T-cell (primary cell): ENCODE data around the gene WDR35. TPM values are rescaled to one million over a fixed set of nuclear protein-coding genes. Genes with fewer than 3 reads are reported as not detected.
A peak's percentile ranks its signal among the peaks of the same experiment; 100 is the strongest.

Experiments
- ATAC-seq, 4 experiments: fragments of 200-7000 bp in 3 of 4; fragments of 150-1000 bp in 1 of 4; cut with Tn5 transposase; replicated peaks in 1 of 4; 1 replicate in 3 of 4; 2 replicates in 1 of 4; pipeline ENCODE4 v1.10.0; 2021; ENCODE audit warnings: moderate library complexity in 3 of 4, mild to moderate bottlenecking in 2 of 4, moderate number of reproducible peaks in 1 of 4
- CTCF ChIA-PET, 2 donors: fragments of 300-600 bp; sonication (Branson Sonifier 250); formaldehyde crosslinking; loops; one replicate each; lab custom pipeline; 2022; ENCODE audit warnings: antibody characterized with exemption in 2 of 2; lab: Charles Lee
- POLR2A ChIA-PET, 2 donors: fragments of 300-600 bp; sonication (Branson Sonifier 250); formaldehyde crosslinking; loops; one replicate each; lab custom pipeline; 2022; ENCODE audit warnings: antibody characterized with exemption in 2 of 2; lab: Charles Lee
- DNase-seq, 35 experiments: peaks; one replicate each; pipeline versions ENCODE4 v3.0.0 to v3.0.0-alpha.2; 2013 to 2023
- H3K27ac ChIP-seq: one replicate; pipeline ENCODE4 v1.5.1; 2013; ENCODE audit warnings: low read length
- H3K27me3 ChIP-seq, 2 experiments: replicated peaks in 1 of 2; 1 replicate in 1 of 2; 2 replicates in 1 of 2; pipeline versions ENCODE4 v1.6.1 to v1.7.0; 2013; ENCODE audit warnings: low read length in 1 of 2, mixed read lengths in 1 of 2; ENCODE audit not compliant: control insufficient read depth in 2 of 2, insufficient read depth in 2 of 2; ENCODE audit errors: extremely low read depth in 1 of 2
- H3K36me3 ChIP-seq, 2 donors: 1 replicate in 1 of 2; 2 replicates in 1 of 2; pipeline versions ENCODE4 v1.6.1 to v1.7.0; 2013; ENCODE audit warnings: low read length in 1 of 2; ENCODE audit not compliant: control insufficient read depth in 2 of 2, insufficient read depth in 1 of 2; ENCODE audit errors: extremely low read depth in 1 of 2
- H3K4me1 ChIP-seq, 2 experiments: 1 replicate in 1 of 2; 2 replicates in 1 of 2; pipeline versions ENCODE4 v1.6.1 to v1.7.0; 2013; ENCODE audit warnings: low read length in 2 of 2, mixed read lengths in 1 of 2; ENCODE audit not compliant: insufficient read depth in 2 of 2, control insufficient read depth in 1 of 2; ENCODE audit errors: extremely low read depth in 1 of 2
- H3K4me3 ChIP-seq, 2 donors: 1 replicate in 1 of 2; 2 replicates in 1 of 2; pipeline versions ENCODE4 v1.5.1 to v1.7.0; 2013; ENCODE audit warnings: mild to moderate bottlenecking in 2 of 2, low read length in 1 of 2, moderate library complexity in 1 of 2; ENCODE audit not compliant: control insufficient read depth in 1 of 2; ENCODE audit errors: extremely low read depth in 1 of 2
- H3K9me3 ChIP-seq: 2 replicates; pipeline ENCODE4 v1.7.0; 2013
- H3K27ac Mint-ChIP-seq, 2 donors: one replicate each; pipeline ENCODE4 v1.8.0; 2020 to 2021; ENCODE audit warnings: mild to moderate bottlenecking in 2 of 2, mixed read lengths in 2 of 2
- H3K27me3 Mint-ChIP-seq, 2 donors: one replicate each; pipeline ENCODE4 v1.8.0; 2021 to 2022; ENCODE audit warnings: mixed read lengths in 2 of 2
- H3K36me3 Mint-ChIP-seq: one replicate; pipeline ENCODE4 v1.8.0; 2021; ENCODE audit warnings: mixed read lengths
- H3K4me1 Mint-ChIP-seq, 3 donors: one replicate each; pipeline ENCODE4 v1.8.0; 2020 to 2022; ENCODE audit warnings: mixed read lengths in 3 of 3, mild to moderate bottlenecking in 1 of 3
- H3K4me3 Mint-ChIP-seq, 3 donors: one replicate each; pipeline ENCODE4 v1.8.0; 2020 to 2022; ENCODE audit warnings: mild to moderate bottlenecking in 3 of 3, mixed read lengths in 3 of 3, moderate library complexity in 3 of 3
- H3K9me3 Mint-ChIP-seq, 3 donors: one replicate each; pipeline ENCODE4 v1.8.0; 2020 to 2022; ENCODE audit warnings: mixed read lengths in 3 of 3
- WGBS: methylation state at CpG from one replicate; pipeline ENCODE4 v1.1.5; 2013; ENCODE audit warnings: missing lambda C conversion rate; ENCODE audit not compliant: insufficient coverage; 5-methylcytosine and 5-hydroxymethylcytosine counted together
- total RNA-seq, 35 experiments: library from RNA in 6 of 35; stranded (reverse) in 6 of 35; fragments of 120-200 nt in 1 of 35; gene quantifications; one replicate each; pipeline versions ENCODE4 v1.2.1 to v1.2.4 and lab custom pipeline; 2013 to 2026

WDR35 gene
- total RNA-seq, 5 donors from 2014 or later (not counting 1 experiment from before 2014, with no cell fraction given): 3.7 to 5.7 (median 4.9) TPM

GRCh38 chr2:19988600-19988999, 1.3 kb downstream of the WDR35 start:
- Mint-ChIP-seq H3K9me3 (no peaks in the 10 kb centered on the region), H3K36me3 (peaks cover 12% of the 10 kb centered on the region), H3K27ac (no peak overlapping the region), H3K27me3 (peaks cover 9 to 11% of the 10 kb centered on the region in 2 donors), H3K4me3 (peak overlapping the region; percentile 86 to 92 (median 90)), H3K4me1 (peaks cover 20 to 31% (median 22%) of the 10 kb centered on the region in 3 donors)
- Histone ChIP-seq H3K27me3 (no peaks in the 10 kb centered on the region), H3K4me1 (peaks cover 9 to 16% of the 10 kb centered on the region in 2 experiments), H3K4me3 (no peak overlapping the region), H3K27ac (no peak overlapping the region), H3K36me3 (no peaks in the 10 kb centered on the region), H3K9me3 (no peaks in the 10 kb centered on the region)
- WGBS: 86% methylated on average over 1 of the region's 2 CpGs
- no peak for DNase-seq
- ATAC-seq: no peak
- ChIA-PET POLR2A (no interaction called here), CTCF (interaction anchor here in 1 of 2 donors (1.2 kb wide), 1 partner anchor 27 kb away, joined by 8 read pairs; no protein-coding TSS in a partner anchor)

- Mint-ChIP-seq H3K27ac (no peak overlapping the region), H3K27me3 (peaks cover 7 to 8% of the 10 kb centered on the region in 2 donors)
- CTCF ChIA-PET: interaction anchor here in 1 of 2 donors (1.2 kb wide), 1 partner anchor 27 kb away, joined by 8 read pairs; no protein-coding TSS in a partner anchor
Measured at GRCh38 chr2:19987936-19988335, 2.0 kb downstream of the WDR35 start.

GRCh38 chr2:19982268-19982667, 7.6 kb downstream of the WDR35 start:
- ChIA-PET POLR2A (no interaction called here), CTCF (interaction anchor here in 1 of 2 donors (1.0 kb wide), 1 partner anchor 12 kb away, joined by 3 read pairs; no protein-coding TSS in a partner anchor)
- whole genome bisulfite sequencing: no CpG with 5 or more reads among the region's 1 CpG
- Mint-ChIP-seq H3K36me3 (peaks cover 41% of the 10 kb centered on the region), H3K27ac (no peak overlapping the region), H3K9me3 (no peaks in the 10 kb centered on the region), H3K27me3 (no peaks in the 10 kb centered on the region), H3K4me1 (peaks cover 0 to 2% (median 0%) of the 10 kb centered on the region in 3 donors), H3K4me3 (no peak overlapping the region)
- Histone ChIP-seq H3K4me3 (no peak overlapping the region), H3K27me3 (no peaks in the 10 kb centered on the region), H3K27ac (no peak overlapping the region), H3K9me3 (no peaks in the 10 kb centered on the region), H3K36me3 (peaks cover 0 to 2% of the 10 kb centered on the region in 2 donors), H3K4me1 (no peaks in the 10 kb centered on the region)
- ATAC-seq (no peak), DNase-seq (no peak)

More at GRCh38 chr2:19987936-19988335, 2.0 kb downstream of the WDR35 start:
- Histone ChIP-seq H3K36me3 (no peaks in the 10 kb centered on the region), H3K9me3 (no peaks in the 10 kb centered on the region), H3K4me3 (no peak overlapping the region), H3K4me1 (peaks cover 9 to 16% of the 10 kb centered on the region in 2 experiments), H3K27me3 (no peaks in the 10 kb centered on the region), H3K27ac (no peak overlapping the region)
- Mint-ChIP-seq H3K36me3 (peaks cover 12% of the 10 kb centered on the region), H3K4me3 (peak overlapping the region in 1 of 3 donors; percentile 92), H3K9me3 (no peaks in the 10 kb centered on the region), H3K4me1 (peaks cover 20 to 31% (median 22%) of the 10 kb centered on the region in 3 donors)
- DNase-seq (no peak), ATAC-seq (no peak)
- WGBS: no CpG with 5 or more reads among the region's 5 CpGs
- POLR2A ChIA-PET: no interaction called here

- WGBS: no CpG with 5 or more reads among the region's 1 CpG
Measured at GRCh38 chr2:19979932-19980331, 10.0 kb downstream of the WDR35 start.

GRCh38 chr2:19973466-19973865, 16.4 kb downstream of the WDR35 start:
- peaks cover 10% of the 10 kb centered on the region in 3 donors for H3K4me1 Mint-ChIP-seq
- 100% methylated on average over 4 of the region's 8 CpGs for WGBS
- DNase-seq (no peak), ATAC-seq (no peak)
- no peak overlapping the region for H3K4me3 Mint-ChIP-seq
- Histone ChIP-seq H3K4me1 (peaks cover 0 to 2% of the 10 kb centered on the region in 2 experiments), H3K27me3 (no peaks in the 10 kb centered on the region), H3K27ac (no peak overlapping the region), H3K4me3 (no peak overlapping the region), H3K9me3 (no peaks in the 10 kb centered on the region), H3K36me3 (peaks cover 0 to 6% of the 10 kb centered on the region in 2 donors)
- H3K27ac Mint-ChIP-seq: no peak overlapping the region
- POLR2A ChIA-PET: no interaction called here
- no peaks in the 10 kb centered on the region for H3K27me3 Mint-ChIP-seq
- H3K9me3 Mint-ChIP-seq: no peaks in the 10 kb centered on the region
- CTCF ChIA-PET: no interaction called here
- peaks cover 24% of the 10 kb centered on the region for H3K36me3 Mint-ChIP-seq

More at GRCh38 chr2:19979932-19980331, 10.0 kb downstream of the WDR35 start:
- Mint-ChIP-seq H3K27ac (no peak overlapping the region), H3K4me1 (no peaks in the 10 kb centered on the region), H3K36me3 (peaks cover 38% of the 10 kb centered on the region), H3K9me3 (no peaks in the 10 kb centered on the region), H3K27me3 (no peaks in the 10 kb centered on the region), H3K4me3 (no peak overlapping the region)
- CTCF ChIA-PET: no interaction called here
- POLR2A ChIA-PET: no interaction called here
- Histone ChIP-seq H3K4me1 (no peaks in the 10 kb centered on the region), H3K27me3 (no peaks in the 10 kb centered on the region), H3K36me3 (peaks cover 0 to 6% of the 10 kb centered on the region in 2 donors), H3K27ac (no peak overlapping the region), H3K9me3 (no peaks in the 10 kb centered on the region), H3K4me3 (no peak overlapping the region)
- ATAC-seq (no peak), DNase-seq (no peak)

GRCh38 chr2:19971691-19972090, 18.2 kb downstream of the WDR35 start:
- Histone ChIP-seq H3K9me3 (no peaks in the 10 kb centered on the region), H3K4me3 (no peak overlapping the region), H3K36me3 (no peaks in the 10 kb centered on the region), H3K27me3 (no peaks in the 10 kb centered on the region), H3K27ac (no peak overlapping the region), H3K4me1 (peaks cover 0 to 2% of the 10 kb centered on the region in 2 experiments)
- 57% methylated on average over 1 of the region's 3 CpGs for WGBS
- no peak overlapping the region for H3K4me3 Mint-ChIP-seq
- peaks cover 10% of the 10 kb centered on the region in 3 donors for H3K4me1 Mint-ChIP-seq
- no peaks in the 10 kb centered on the region for H3K27me3 Mint-ChIP-seq
- H3K36me3 Mint-ChIP-seq: peaks cover 35% of the 10 kb centered on the region
- DNase-seq: peak in 13 of 35 experiments; percentile 0 to 43 (median 12)
- H3K9me3 Mint-ChIP-seq: no peaks in the 10 kb centered on the region
- ChIA-PET CTCF (no interaction called here), POLR2A (no interaction called here)
- H3K27ac Mint-ChIP-seq: peak overlapping the region; percentile 53 to 61
- peak; percentile 27 to 95 (median 59) for ATAC-seq
